ENCODE results near the gene NPAT.

GRCh38 chr11:108246885-108247284, 24.4 kb upstream of the NPAT start:
- TF ChIP-seq TBP (optimal IDR thresholded peaks at IDR 0.05; ENCODE audit: low read depth, low read length) = no peak
- TF ChIP-seq ZHX1 (conservative IDR thresholded peaks at IDR 0.05; ENCODE audit: low read length) = no peak
- TF ChIP-seq CTCF (IDR thresholded peaks at IDR 0.05 in 2 of 3, conservative IDR thresholded peaks at IDR 0.05 in 1 of 3; ENCODE audit: insufficient read depth in 2 of 3, low read depth in 1 of 3, low read length in 3 of 3) = no peak
- no peak for TF ChIP-seq ADNP (tag; IDR thresholded peaks at IDR 0.05)
- TF ChIP-seq, protein P1, sequence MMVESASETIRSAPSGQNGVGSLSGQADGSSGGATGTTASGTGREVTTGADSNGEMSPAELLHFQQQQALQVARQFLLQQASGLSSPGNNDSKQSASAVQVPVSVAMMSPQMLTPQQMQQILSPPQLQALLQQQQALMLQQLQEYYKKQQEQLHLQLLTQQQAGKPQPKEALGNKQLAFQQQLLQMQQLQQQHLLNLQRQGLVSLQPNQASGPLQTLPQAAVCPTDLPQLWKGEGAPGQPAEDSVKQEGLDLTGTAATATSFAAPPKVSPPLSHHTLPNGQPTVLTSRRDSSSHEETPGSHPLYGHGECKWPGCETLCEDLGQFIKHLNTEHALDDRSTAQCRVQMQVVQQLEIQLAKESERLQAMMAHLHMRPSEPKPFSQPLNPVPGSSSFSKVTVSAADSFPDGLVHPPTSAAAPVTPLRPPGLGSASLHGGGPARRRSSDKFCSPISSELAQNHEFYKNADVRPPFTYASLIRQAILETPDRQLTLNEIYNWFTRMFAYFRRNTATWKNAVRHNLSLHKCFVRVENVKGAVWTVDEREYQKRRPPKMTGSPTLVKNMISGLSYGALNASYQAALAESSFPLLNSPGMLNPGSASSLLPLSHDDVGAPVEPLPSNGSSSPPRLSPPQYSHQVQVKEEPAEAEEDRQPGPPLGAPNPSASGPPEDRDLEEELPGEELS (CRISPR knock-in tag; IDR thresholded peaks at IDR 0.05; ENCODE audit: borderline replicate concordance) = no peak
- TF ChIP-seq GATA2 (CRISPR knock-in tag; IDR thresholded peaks at IDR 0.05) = no peak

Data from K562 (cell line).